Measurements from ENCODE around the gene CASP1.

GRCh38 chr11:105000167-105000566 is 34.8 kb downstream of the CASP1 start:
- TF ChIP-seq CTCF (IDR thresholded peaks at IDR 0.05) (no peak), ZFX (IDR thresholded peaks at IDR 0.05; ENCODE audit: borderline replicate concordance) (no peak)
